Type B pancreatic cell (in vitro differentiated cells): ENCODE data around the gene TXNL1. TPM values are rescaled to one million over a fixed set of nuclear protein-coding genes. Genes with fewer than 3 reads are reported as not detected.

Source experiments
- DNase-seq: peaks from one replicate; pipeline ENCODE4 v3.0.0; 2021; ENCODE audit warnings: mixed read lengths; ENCODE audit not compliant: unreplicated experiment; ENCODE audit errors: extremely low spot score
- H3K27ac Mint-ChIP-seq: 2 replicates; pipeline ENCODE4 v1.8.0; 2021; ENCODE audit warnings: mild to moderate bottlenecking, mixed read lengths
- H3K27me3 Mint-ChIP-seq: 2 replicates; pipeline ENCODE4 v1.8.0; 2021; ENCODE audit warnings: mixed read lengths
- H3K36me3 Mint-ChIP-seq: 2 replicates; pipeline ENCODE4 v1.8.0; 2021; ENCODE audit warnings: mixed read lengths
- H3K4me1 Mint-ChIP-seq: one replicate; pipeline ENCODE4 v1.8.0; 2021; ENCODE audit warnings: mixed read lengths; ENCODE audit not compliant: unreplicated experiment
- H3K4me3 Mint-ChIP-seq: 2 replicates; pipeline ENCODE4 v1.8.0; 2021; ENCODE audit warnings: mild to moderate bottlenecking, mixed read lengths
- H3K9me3 Mint-ChIP-seq: 2 replicates; pipeline ENCODE4 v1.8.0; 2021; ENCODE audit warnings: mixed read lengths
- CTCF ChIP-seq: fragments of 200-600 bp; sonication (generic); conservative IDR thresholded peaks from 2 replicates; pipeline ENCODE4 v1.5.0; 2021; ENCODE audit warnings: antibody characterized with exemption, mild to moderate bottlenecking
- total RNA-seq: library from RNA; stranded (reverse); gene quantifications from 2 replicates; pipeline ENCODE4 v1.2.1, GENCODE V29; 2021; ENCODE audit warnings: low replicate concordance

The TXNL1 gene
- total RNA-seq, 1 donor from 2014 or later = 78.0 TPM

DNA sequence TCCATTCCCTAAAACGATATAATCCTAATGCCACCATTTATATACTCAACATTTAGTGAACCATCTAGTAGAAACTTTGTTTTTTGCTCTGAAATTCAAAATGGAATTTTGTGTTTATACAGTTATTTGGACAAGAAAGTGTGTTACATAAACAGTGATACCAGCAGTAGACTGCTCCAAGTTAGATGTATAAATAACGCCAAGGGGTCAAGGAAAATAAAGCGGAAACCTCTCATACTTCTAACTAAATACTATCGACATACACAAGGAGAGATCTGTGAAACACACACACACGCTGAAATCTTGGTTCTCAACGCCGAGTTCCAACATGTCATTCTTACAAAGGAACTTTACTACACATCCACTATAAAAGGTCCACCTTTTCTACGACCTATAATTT lies 1.2 kb downstream of the TXNL1 start:
- Mint-ChIP-seq H3K4me3 (peak overlapping the region; percentile 100), H3K27ac (peak overlapping the region; percentile 99), H3K36me3 (peaks cover 22% of the 10 kb centered on the region), H3K27me3 (no peaks in the 10 kb centered on the region), H3K9me3 (no peaks in the 10 kb centered on the region), H3K4me1 (peaks cover 31% of the 10 kb centered on the region)
- DNase-seq = no peak
- TF ChIP-seq CTCF = no peak

DNA sequence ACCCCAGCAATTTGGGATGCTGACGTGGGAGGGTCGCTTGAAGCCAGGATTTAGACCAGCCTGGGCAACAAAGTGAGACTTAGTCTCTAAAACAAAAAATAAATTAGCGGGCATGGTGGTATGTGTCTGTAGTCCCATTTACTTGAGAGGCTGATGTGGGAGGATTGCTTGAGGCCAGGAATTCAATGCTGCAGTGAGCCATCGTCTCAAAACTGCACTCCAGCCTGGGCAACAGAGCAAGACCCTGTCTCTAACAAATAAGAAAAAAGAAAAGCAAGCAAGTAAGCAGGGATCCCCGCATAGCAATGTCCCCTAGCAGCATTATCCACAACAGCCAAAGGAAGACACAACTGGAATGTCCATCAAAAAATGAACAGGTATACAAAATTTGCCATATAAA lies 3.4 kb downstream of the TXNL1 start:
- Mint-ChIP-seq H3K4me3 (no peak overlapping the region), H3K27ac (no peak overlapping the region), H3K36me3 (peaks cover 25% of the 10 kb centered on the region), H3K4me1 (peaks cover 39% of the 10 kb centered on the region), H3K9me3 (no peaks in the 10 kb centered on the region), H3K27me3 (no peaks in the 10 kb centered on the region)
- no peak for DNase-seq
- no peak for TF ChIP-seq CTCF

DNA sequence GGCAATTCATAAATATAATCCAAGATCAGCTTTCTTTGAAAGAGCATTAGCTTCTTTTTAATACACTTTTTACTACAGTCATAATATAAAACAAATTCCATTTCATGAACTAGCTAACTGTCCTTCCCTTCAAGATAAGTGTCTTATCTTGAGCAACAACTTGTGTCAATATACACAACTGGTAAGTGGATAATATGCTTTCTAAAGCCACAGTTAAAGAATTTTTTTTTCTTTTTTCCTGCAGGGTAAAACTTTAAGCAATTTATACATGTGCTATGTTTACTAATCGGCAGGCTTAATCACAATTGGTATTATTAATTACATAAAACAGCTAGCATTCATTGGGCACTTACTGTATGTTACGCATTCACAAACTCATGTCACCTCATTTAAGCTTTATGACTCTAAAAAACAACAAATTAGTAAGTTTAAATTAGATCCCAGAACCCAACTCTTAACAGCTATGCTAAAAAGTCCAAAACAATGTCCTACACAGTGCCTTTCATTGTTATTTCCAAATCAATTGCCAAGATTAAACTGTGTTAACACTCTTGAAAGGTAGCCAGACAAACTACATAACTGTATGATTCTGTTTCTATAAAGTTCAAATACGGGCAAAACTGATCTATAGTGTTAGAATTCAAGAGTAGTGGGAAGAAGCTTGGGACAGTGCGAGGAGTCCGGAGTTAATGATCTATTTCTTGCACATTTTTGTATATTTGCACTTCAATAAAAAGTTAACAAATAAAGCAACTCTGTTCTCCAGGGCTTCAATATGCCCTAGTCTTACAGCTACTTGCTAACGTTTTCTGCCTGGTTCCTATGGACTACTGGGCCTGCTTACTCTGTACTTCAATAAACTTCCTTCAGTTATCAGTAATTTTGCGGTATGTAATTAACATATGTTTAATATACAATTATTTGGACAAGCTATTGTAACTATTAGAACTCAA lies 6.0 kb downstream of the TXNL1 start:
- Mint-ChIP-seq H3K9me3 (no peaks in the 10 kb centered on the region), H3K4me1 (peaks cover 30% of the 10 kb centered on the region)

GRCh38 chr18:56627991-56628390 lies 10.4 kb downstream of the TXNL1 start:
- H3K4me3 Mint-ChIP-seq = no peak overlapping the region
- H3K36me3 Mint-ChIP-seq = peaks cover 14% of the 10 kb centered on the region
- H3K27ac Mint-ChIP-seq = no peak overlapping the region
- H3K27me3 Mint-ChIP-seq = no peaks in the 10 kb centered on the region
- no peaks in the 10 kb centered on the region for H3K9me3 Mint-ChIP-seq
- TF ChIP-seq CTCF = no peak
- no peak for DNase-seq
- H3K4me1 Mint-ChIP-seq = peaks cover 12% of the 10 kb centered on the region

More for the DNA sequence above, 6.0 kb downstream of the TXNL1 start:
- H3K4me3 Mint-ChIP-seq = no peak overlapping the region
- TF ChIP-seq CTCF = no peak
- no peak for DNase-seq
- H3K36me3 Mint-ChIP-seq = peaks cover 25% of the 10 kb centered on the region
- H3K27me3 Mint-ChIP-seq = no peaks in the 10 kb centered on the region
- no peak overlapping the region for H3K27ac Mint-ChIP-seq

GRCh38 chr18:56615738-56616520 lies 22.5 kb downstream of the TXNL1 start:
- Mint-ChIP-seq H3K27ac (no peak overlapping the region), H3K4me1 (no peaks in the 10 kb centered on the region), H3K27me3 (no peaks in the 10 kb centered on the region), H3K4me3 (no peak overlapping the region), H3K36me3 (peaks cover 37% of the 10 kb centered on the region), H3K9me3 (no peaks in the 10 kb centered on the region)
- no peak for TF ChIP-seq CTCF
- no peak for DNase-seq
